ENCODE measurements around the gene CSNK1G1.
"Not testable (repeated sequence)": the region's sequence is repeated elsewhere in the genome, so short reads cannot be mapped to it uniquely, and the experiment has no call there.

The CSNK1G1 gene

DNA sequence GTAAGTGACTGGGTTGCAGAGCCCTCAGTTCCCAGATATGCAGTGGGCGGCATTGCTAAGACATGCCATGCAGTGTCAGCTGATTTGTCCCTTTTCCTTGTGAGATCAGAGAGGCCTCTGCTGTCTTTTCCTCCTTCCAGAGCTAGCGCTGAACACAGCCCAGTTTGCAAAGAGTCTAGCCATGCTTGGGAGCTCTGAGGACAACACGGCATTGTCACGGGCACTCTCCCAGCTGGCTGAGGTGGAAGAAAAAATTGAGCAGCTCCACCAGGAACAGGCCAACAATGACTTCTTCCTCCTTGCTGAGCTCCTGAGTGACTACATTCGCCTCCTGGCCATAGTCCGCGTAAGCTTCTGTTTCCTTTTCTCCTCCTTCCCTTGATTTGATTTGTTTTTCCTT lies 224.4 kb downstream of the CSNK1G1 start:
- Histone ChIP-seq H3K4me3 (ENCODE audit: insufficient read depth, low read depth, low read length, poor library complexity, severe bottlenecking) (no peak overlapping the region), H3K27me3 (replicated peaks; ENCODE audit: control insufficient read depth, insufficient read depth, low read length, poor library complexity, severe bottlenecking) (no peaks in the 10 kb centered on the region), H3K27ac (ENCODE audit: insufficient read depth, low read length, poor library complexity, severe bottlenecking) (no peak overlapping the region), H3K9me3 (ENCODE audit: control insufficient read depth, low read length) (no peaks in the 10 kb centered on the region), H3K4me1 (ENCODE audit: control insufficient read depth, insufficient read depth, low read length, poor library complexity, severe bottlenecking) (no peaks in the 10 kb centered on the region), H3K36me3 (ENCODE audit: control insufficient read depth, insufficient read depth, low read length) (peaks cover 87% of the 10 kb centered on the region)
- no peak for DNase-seq

DNA sequence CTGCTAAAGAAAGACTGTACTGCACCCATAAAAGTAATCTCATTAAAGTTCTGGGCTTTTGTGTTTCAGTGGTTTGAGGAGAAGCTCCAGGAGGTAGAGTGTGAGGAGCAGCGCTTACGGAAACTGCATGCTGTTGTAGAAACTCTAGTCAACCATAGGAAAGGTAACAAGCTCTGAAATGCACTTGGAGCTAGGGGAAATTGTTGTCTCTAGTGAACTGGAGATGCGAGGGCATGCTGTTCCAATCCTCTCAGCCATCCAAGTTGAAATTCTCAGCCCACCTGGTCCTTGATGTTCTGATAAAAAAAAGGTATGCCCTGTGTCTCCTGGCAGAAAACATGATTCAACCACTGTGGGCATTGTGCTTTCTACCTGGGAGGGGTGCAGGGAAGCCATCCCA lies 225.8 kb downstream of the CSNK1G1 start:
- Histone ChIP-seq H3K4me1 (ENCODE audit: control insufficient read depth, insufficient read depth, low read length, poor library complexity, severe bottlenecking) (no peaks in the 10 kb centered on the region), H3K4me3 (ENCODE audit: insufficient read depth, low read depth, low read length, poor library complexity, severe bottlenecking) (no peak overlapping the region), H3K9me3 (ENCODE audit: control insufficient read depth, low read length) (no peaks in the 10 kb centered on the region), H3K27me3 (replicated peaks; ENCODE audit: control insufficient read depth, insufficient read depth, low read length, poor library complexity, severe bottlenecking) (no peaks in the 10 kb centered on the region), H3K36me3 (ENCODE audit: control insufficient read depth, insufficient read depth, low read length) (peaks cover 90% of the 10 kb centered on the region), H3K27ac (ENCODE audit: insufficient read depth, low read length, poor library complexity, severe bottlenecking) (no peak overlapping the region)
- DNase-seq = no peak

DNA sequence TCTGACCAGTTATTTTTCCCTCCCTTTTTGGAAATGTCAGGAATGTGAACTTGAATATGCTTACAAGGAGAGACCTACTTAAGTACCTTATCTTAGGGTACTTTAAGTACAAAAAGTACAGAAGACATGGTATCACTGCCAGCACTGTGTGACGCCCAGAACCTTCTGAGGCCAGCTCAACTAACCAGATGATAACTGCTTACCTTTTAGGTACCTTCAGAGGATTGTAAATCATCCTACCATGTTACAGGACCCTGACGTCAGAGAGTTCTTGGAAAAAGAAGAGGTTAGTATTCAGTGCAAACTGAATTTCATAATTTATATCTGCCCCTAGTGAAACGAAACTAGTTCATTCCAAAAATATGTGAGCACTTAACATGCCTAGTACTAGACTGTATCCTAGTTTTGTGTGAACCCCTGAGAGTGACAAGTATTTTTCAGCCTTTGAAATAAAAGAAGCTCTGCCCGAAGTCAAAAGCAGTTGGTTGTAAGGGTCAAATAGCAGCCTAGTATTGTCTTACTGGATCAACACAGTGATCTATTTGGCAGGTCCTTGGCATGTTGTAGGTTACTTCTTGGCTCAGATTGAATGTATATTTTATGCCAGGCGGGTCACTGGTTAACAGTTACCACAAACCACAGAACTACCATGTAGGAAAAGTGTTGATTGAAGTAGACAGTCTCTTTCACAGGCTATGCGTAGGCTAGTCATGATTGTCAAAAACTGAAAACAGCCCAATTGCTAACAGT lies 228.3 kb downstream of the CSNK1G1 start:
- Histone ChIP-seq H3K4me3 (ENCODE audit: insufficient read depth, low read depth, low read length, poor library complexity, severe bottlenecking) (no peak overlapping the region), H3K36me3 (ENCODE audit: control insufficient read depth, insufficient read depth, low read length) (peaks cover 84% of the 10 kb centered on the region), H3K27ac (ENCODE audit: insufficient read depth, low read length, poor library complexity, severe bottlenecking) (no peak overlapping the region), H3K9me3 (ENCODE audit: control insufficient read depth, low read length) (no peaks in the 10 kb centered on the region), H3K4me1 (ENCODE audit: control insufficient read depth, insufficient read depth, low read length, poor library complexity, severe bottlenecking) (no peaks in the 10 kb centered on the region), H3K27me3 (replicated peaks; ENCODE audit: control insufficient read depth, insufficient read depth, low read length, poor library complexity, severe bottlenecking) (no peaks in the 10 kb centered on the region)
- DNase-seq = no peak

DNA sequence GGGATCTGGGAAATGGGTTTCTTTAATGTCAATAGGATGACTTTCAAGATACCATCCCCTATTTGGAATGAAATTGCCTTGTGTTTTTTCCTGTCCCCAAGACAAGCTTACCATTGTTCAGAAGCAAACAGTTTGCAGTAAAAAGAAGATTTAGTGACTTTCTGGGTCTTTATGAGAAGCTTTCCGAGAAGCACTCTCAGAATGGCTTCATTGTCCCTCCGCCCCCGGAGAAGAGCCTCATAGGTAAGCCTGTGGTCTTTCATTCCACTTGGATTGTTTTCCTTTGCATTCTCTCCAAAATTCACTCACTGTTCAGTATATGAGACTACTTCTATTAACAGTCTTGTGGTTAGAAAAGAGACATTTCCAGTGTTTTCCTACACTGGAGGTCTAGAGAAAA lies 230.0 kb downstream of the CSNK1G1 start:
- no peaks in the 10 kb centered on the region for H3K4me1 ChIP-seq (ENCODE audit: control insufficient read depth, insufficient read depth, low read length, poor library complexity, severe bottlenecking)
- H3K4me3 ChIP-seq (ENCODE audit: insufficient read depth, low read depth, low read length, poor library complexity, severe bottlenecking) = no peak overlapping the region
- H3K27ac ChIP-seq (ENCODE audit: insufficient read depth, low read length, poor library complexity, severe bottlenecking) = no peak overlapping the region
- no peaks in the 10 kb centered on the region for H3K27me3 ChIP-seq (replicated peaks; ENCODE audit: control insufficient read depth, insufficient read depth, low read length, poor library complexity, severe bottlenecking)
- peaks cover 84% of the 10 kb centered on the region for H3K36me3 ChIP-seq (ENCODE audit: control insufficient read depth, insufficient read depth, low read length)
- H3K9me3 ChIP-seq (ENCODE audit: control insufficient read depth, low read length) = no peaks in the 10 kb centered on the region
- no peak for DNase-seq

DNA sequence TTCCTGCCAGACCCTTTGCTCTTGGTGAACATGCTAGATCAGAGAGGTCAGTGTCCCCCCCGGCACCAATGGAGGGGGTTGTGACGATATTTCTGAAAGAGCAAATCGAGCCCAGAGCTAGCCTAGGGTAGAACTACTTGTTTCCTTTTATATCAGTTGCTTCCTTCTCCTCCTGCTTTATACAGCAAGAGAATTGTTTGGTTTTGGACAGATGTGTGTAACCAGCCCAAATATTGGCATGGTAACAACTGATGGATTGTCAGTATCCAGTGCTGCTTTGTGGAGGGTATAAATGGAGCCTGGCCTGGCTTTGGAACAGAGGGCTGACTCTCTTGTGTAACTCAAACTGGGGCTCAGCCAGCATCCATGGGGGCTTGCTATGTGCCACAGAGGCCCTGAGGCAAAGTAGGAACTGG lies 233.0 kb downstream of the CSNK1G1 start:
- Histone ChIP-seq H3K4me1 (ENCODE audit: control insufficient read depth, insufficient read depth, low read length, poor library complexity, severe bottlenecking) (no peaks in the 10 kb centered on the region), H3K4me3 (ENCODE audit: insufficient read depth, low read depth, low read length, poor library complexity, severe bottlenecking) (no peak overlapping the region), H3K27me3 (replicated peaks; ENCODE audit: control insufficient read depth, insufficient read depth, low read length, poor library complexity, severe bottlenecking) (no peaks in the 10 kb centered on the region), H3K36me3 (ENCODE audit: control insufficient read depth, insufficient read depth, low read length) (peaks cover 88% of the 10 kb centered on the region), H3K27ac (ENCODE audit: insufficient read depth, low read length, poor library complexity, severe bottlenecking) (no peak overlapping the region), H3K9me3 (ENCODE audit: control insufficient read depth, low read length) (no peaks in the 10 kb centered on the region)
- no peak for DNase-seq

DNA sequence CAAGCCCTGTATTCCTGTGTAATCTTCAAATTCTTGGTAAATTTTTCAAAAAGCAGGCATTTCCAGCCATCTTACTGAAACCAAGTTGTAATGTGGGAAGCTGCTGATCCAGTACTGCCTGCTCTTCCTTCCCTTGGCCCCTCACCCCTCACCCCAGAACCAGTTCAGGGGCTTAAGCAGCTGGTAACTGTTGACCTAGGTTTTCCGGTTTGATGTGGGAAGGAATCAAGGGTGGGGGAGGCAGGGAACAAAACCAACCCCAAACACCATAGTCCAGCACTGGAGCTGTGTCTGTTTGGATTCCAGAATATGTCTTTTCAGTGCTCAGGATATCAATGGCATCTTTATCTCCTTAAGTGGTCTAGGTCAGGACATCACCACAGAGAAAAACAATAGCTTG lies 233.5 kb downstream of the CSNK1G1 start:
- Histone ChIP-seq H3K9me3 (ENCODE audit: control insufficient read depth, low read length) (no peaks in the 10 kb centered on the region), H3K36me3 (ENCODE audit: control insufficient read depth, insufficient read depth, low read length) (peaks cover 88% of the 10 kb centered on the region), H3K4me3 (ENCODE audit: insufficient read depth, low read depth, low read length, poor library complexity, severe bottlenecking) (no peak overlapping the region), H3K4me1 (ENCODE audit: control insufficient read depth, insufficient read depth, low read length, poor library complexity, severe bottlenecking) (no peaks in the 10 kb centered on the region), H3K27ac (ENCODE audit: insufficient read depth, low read length, poor library complexity, severe bottlenecking) (no peak overlapping the region), H3K27me3 (replicated peaks; ENCODE audit: control insufficient read depth, insufficient read depth, low read length, poor library complexity, severe bottlenecking) (no peaks in the 10 kb centered on the region)
- no peak for DNase-seq

DNA sequence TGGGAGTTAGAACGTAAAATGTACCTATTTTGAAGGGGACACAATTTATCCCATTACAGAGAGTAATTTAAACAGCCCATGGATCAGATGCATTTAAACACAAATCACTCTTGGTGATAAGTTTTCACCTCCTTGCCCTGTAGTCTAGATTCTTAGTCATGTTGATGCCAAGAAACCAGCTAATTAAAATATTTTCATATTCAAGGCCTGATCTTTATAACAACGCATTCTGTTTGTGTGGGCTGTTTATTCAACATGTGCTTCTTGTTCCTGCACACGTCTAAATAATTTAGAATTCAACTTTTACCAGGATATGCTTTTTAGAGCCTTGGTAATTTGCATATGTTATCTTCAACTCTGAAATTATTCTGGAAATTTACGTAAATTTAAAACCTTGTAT lies 234.4 kb downstream of the CSNK1G1 start:
- Histone ChIP-seq H3K27ac (ENCODE audit: insufficient read depth, low read length, poor library complexity, severe bottlenecking) (no peak overlapping the region), H3K9me3 (ENCODE audit: control insufficient read depth, low read length) (no peaks in the 10 kb centered on the region), H3K36me3 (ENCODE audit: control insufficient read depth, insufficient read depth, low read length) (peaks cover 88% of the 10 kb centered on the region), H3K27me3 (replicated peaks; ENCODE audit: control insufficient read depth, insufficient read depth, low read length, poor library complexity, severe bottlenecking) (no peaks in the 10 kb centered on the region), H3K4me1 (ENCODE audit: control insufficient read depth, insufficient read depth, low read length, poor library complexity, severe bottlenecking) (no peaks in the 10 kb centered on the region), H3K4me3 (ENCODE audit: insufficient read depth, low read depth, low read length, poor library complexity, severe bottlenecking) (no peak overlapping the region)
- DNase-seq = no peak

DNA sequence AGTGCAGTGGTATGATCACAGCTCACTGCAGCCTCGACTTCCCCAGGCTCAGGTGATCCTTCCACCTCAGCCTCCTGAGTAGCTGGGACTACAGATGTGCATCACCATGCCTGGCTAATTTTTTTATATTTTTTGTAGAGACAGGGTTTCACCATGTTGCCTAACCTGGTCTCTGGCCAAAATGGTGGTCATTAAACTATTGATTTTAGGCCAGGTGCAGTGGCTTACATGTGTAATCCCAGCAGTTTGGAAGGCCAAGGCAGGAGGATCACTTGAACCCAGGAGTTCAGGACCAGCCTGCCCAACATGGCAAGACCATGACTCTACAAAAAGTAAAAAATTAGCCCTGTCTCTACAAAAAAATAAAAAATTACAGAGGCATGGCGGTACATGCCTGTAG lies 235.7 kb downstream of the CSNK1G1 start:
- H3K36me3 ChIP-seq (ENCODE audit: control insufficient read depth, insufficient read depth, low read length) = peaks cover 88% of the 10 kb centered on the region

DNA sequence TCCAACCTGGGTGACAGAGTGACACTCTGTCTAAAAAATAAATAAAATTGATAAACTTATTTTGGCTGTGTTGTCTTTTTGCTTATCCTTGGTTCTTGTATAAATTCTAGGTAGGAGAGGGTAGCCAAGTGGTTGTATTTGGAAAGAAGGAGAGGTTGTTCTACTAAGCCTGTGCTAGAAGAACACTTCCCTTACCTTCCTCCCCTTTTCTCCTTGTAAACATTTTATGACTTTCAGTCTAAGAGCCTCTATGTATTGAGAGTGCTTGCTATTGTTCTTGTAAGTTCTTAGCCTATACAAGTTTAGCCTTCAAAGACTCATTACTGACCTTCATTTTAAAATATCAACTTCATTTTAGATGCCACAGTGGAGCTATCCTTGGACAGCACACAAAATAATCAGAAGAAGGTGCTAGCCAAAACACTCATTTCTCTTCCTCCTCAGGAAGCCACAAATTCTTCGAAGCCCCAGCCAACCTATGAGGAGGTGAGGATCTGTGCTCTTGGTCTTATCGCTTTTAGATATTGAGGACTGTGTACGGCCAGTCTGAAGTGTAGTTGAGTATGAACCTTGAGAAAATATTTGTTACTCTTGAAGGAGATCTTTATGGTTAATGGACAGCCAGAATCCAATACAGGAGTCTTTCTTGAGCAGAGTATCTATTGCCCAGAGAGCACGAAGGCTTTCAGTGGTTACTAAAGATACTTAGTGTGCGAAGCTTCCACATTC lies 238.1 kb downstream of the CSNK1G1 start:
- Histone ChIP-seq H3K27ac (ENCODE audit: insufficient read depth, low read length, poor library complexity, severe bottlenecking) (no peak overlapping the region), H3K4me1 (ENCODE audit: control insufficient read depth, insufficient read depth, low read length, poor library complexity, severe bottlenecking) (no peaks in the 10 kb centered on the region), H3K27me3 (replicated peaks; ENCODE audit: control insufficient read depth, insufficient read depth, low read length, poor library complexity, severe bottlenecking) (no peaks in the 10 kb centered on the region), H3K36me3 (ENCODE audit: control insufficient read depth, insufficient read depth, low read length) (peaks cover 98% of the 10 kb centered on the region), H3K4me3 (ENCODE audit: insufficient read depth, low read depth, low read length, poor library complexity, severe bottlenecking) (no peak overlapping the region), H3K9me3 (ENCODE audit: control insufficient read depth, low read length) (no peaks in the 10 kb centered on the region)
- DNase-seq = no peak

More for the DNA sequence above, 235.7 kb downstream of the CSNK1G1 start:
- not testable (repeated sequence) for H3K4me3 ChIP-seq (ENCODE audit: insufficient read depth, low read depth, low read length, poor library complexity, severe bottlenecking); DNase-seq; H3K9me3 ChIP-seq (ENCODE audit: control insufficient read depth, low read length); H3K27me3 ChIP-seq (replicated peaks; ENCODE audit: control insufficient read depth, insufficient read depth, low read length, poor library complexity, severe bottlenecking); H3K4me1 ChIP-seq (ENCODE audit: control insufficient read depth, insufficient read depth, low read length, poor library complexity, severe bottlenecking); H3K27ac ChIP-seq (ENCODE audit: insufficient read depth, low read length, poor library complexity, severe bottlenecking)
